Trophoblast cell (in vitro differentiated cells and primary cell): Measurements from ENCODE around the gene TXNL4B. TPM values are rescaled to one million over a fixed set of nuclear protein-coding genes. Genes with fewer than 3 reads are reported as not detected.

Experiments
- DNase-seq, 2 donors: peaks; one replicate each; pipeline ENCODE4 v3.0.0-alpha.2; 2016
- H2AFZ ChIP-seq: 2 replicates; pipeline ENCODE4 v1.6.1; 2013; ENCODE audit warnings: low read length, moderate library complexity, mild to moderate bottlenecking; ENCODE audit not compliant: insufficient read depth, poor library complexity
- H2AK5ac ChIP-seq: 2 replicates; pipeline ENCODE4 v1.6.1; 2013; ENCODE audit warnings: mild to moderate bottlenecking, low read length
- H2BK120ac ChIP-seq: 2 replicates; pipeline ENCODE4 v1.6.1; 2013; ENCODE audit warnings: low read length, mild to moderate bottlenecking, moderate library complexity; ENCODE audit not compliant: insufficient read depth, poor library complexity
- H2BK12ac ChIP-seq: 2 replicates; pipeline ENCODE4 v1.6.1; 2013; ENCODE audit warnings: mild to moderate bottlenecking, low read length, moderate library complexity
- H2BK5ac ChIP-seq: 2 replicates; pipeline ENCODE4 v1.6.1; 2013; ENCODE audit warnings: low read length, low read depth, moderate library complexity, mild to moderate bottlenecking; ENCODE audit not compliant: poor library complexity
- H3K14ac ChIP-seq: 2 replicates; pipeline ENCODE4 v1.6.1; 2013; ENCODE audit warnings: mild to moderate bottlenecking, low read length
- H3K18ac ChIP-seq: 2 replicates; pipeline ENCODE4 v1.6.1; 2013; ENCODE audit warnings: mild to moderate bottlenecking, low read length
- H3K23ac ChIP-seq: 2 replicates; pipeline ENCODE4 v1.6.1; 2013; ENCODE audit warnings: low read length
- H3K27ac ChIP-seq: 2 replicates; pipeline ENCODE4 v1.5.1; 2013; ENCODE audit warnings: low read depth, mild to moderate bottlenecking, inconsistent platforms, low read length, moderate library complexity
- H3K27me3 ChIP-seq: 2 replicates; pipeline ENCODE4 v1.6.1; 2013; ENCODE audit warnings: inconsistent platforms, mild to moderate bottlenecking, low read length, moderate library complexity; ENCODE audit not compliant: insufficient read depth
- H3K36me3 ChIP-seq, 2 experiments: 1 replicate in 1 of 2; 2 replicates in 1 of 2; pipeline ENCODE4 v1.6.1; 2013; ENCODE audit warnings: low read length in 2 of 2, mild to moderate bottlenecking in 2 of 2, moderate library complexity in 1 of 2; ENCODE audit not compliant: insufficient read depth in 2 of 2, control insufficient read depth in 1 of 2
- H3K4ac ChIP-seq: 2 replicates; pipeline ENCODE4 v1.6.1; 2013; ENCODE audit warnings: low read depth, mild to moderate bottlenecking, low read length, moderate library complexity
- H3K4me1 ChIP-seq, 2 experiments: 1 replicate in 1 of 2; 2 replicates in 1 of 2; pipeline ENCODE4 v1.6.1; 2013; ENCODE audit warnings: low read length in 2 of 2, mild to moderate bottlenecking in 2 of 2, moderate library complexity in 1 of 2; ENCODE audit not compliant: insufficient read depth in 2 of 2, control insufficient read depth in 1 of 2
- H3K4me2 ChIP-seq: 2 replicates; pipeline ENCODE4 v1.6.1; 2013; ENCODE audit warnings: inconsistent platforms, mild to moderate bottlenecking, low read length, moderate library complexity
- H3K4me3 ChIP-seq: 2 replicates; pipeline ENCODE4 v1.5.1; 2013; ENCODE audit warnings: mild to moderate bottlenecking, low read depth, low read length, inconsistent platforms
- H3K79me1 ChIP-seq: one replicate; pipeline ENCODE4 v1.6.1; 2013; ENCODE audit warnings: low read length
- H3K79me2 ChIP-seq: 2 replicates; pipeline ENCODE4 v1.6.1; 2013; ENCODE audit warnings: low read length, mild to moderate bottlenecking; ENCODE audit not compliant: control insufficient read depth, insufficient read depth, poor library complexity
- H3K9ac ChIP-seq: 2 replicates; pipeline ENCODE4 v1.6.1; 2013; ENCODE audit warnings: mild to moderate bottlenecking, low read length
- H3K9me3 ChIP-seq: 2 replicates; pipeline ENCODE4 v1.6.1; 2013; ENCODE audit warnings: low read depth, mild to moderate bottlenecking, control low read depth, inconsistent platforms, low read length; ENCODE audit not compliant: insufficient read depth
- H4K12ac ChIP-seq: 2 replicates; pipeline ENCODE4 v1.6.1; 2013; ENCODE audit warnings: low read depth, mild to moderate bottlenecking, low read length, moderate library complexity
- H4K8ac ChIP-seq: 2 replicates; pipeline ENCODE4 v1.6.1; 2013; ENCODE audit warnings: low read depth, mild to moderate bottlenecking, low read length, moderate library complexity
- H4K91ac ChIP-seq: one replicate; pipeline ENCODE4 v1.6.1; 2013; ENCODE audit warnings: low read depth, mild to moderate bottlenecking, low read length, moderate library complexity
- WGBS: extraction: QIAGEN DNeasy Blood & Tissue Kit; methylation state at CpG from one replicate; pipeline ENCODE4 v1.1.7; 2013; ENCODE audit warnings: missing lambda C conversion rate; ENCODE audit not compliant: insufficient read length, insufficient coverage; ENCODE audit errors: extremely low coverage; 5-methylcytosine and 5-hydroxymethylcytosine counted together
- polyA plus RNA-seq: library from polyadenylated mRNA; stranded (reverse); fragments of 200-250 nt; gene quantifications from 2 replicates; pipeline ENCODE4 v1.2.3, GENCODE V29; 2013

TXNL4B gene
- 6.4 and 6.8 TPM in 2 replicates for polyA plus RNA-seq

- Histone ChIP-seq H3K23ac (no peak within 1 kb of the TSS), H3K36me3 (peaks cover 18 to 31% of the 10 kb centered on the region in 2 experiments), H2BK120ac (peak within 1 kb of the TSS; percentile 50), H2BK5ac (peak within 1 kb of the TSS; percentile 45), H2BK12ac (no peak within 1 kb of the TSS), H3K4me3 (peak within 1 kb of the TSS; percentile 99), H4K8ac (peak within 1 kb of the TSS; percentile 87), H3K9ac (peak within 1 kb of the TSS; percentile 95), H3K27ac (peak within 1 kb of the TSS; percentile 67), H3K79me1 (peaks cover 7% of the 10 kb centered on the region), H3K4ac (peak within 1 kb of the TSS; percentile 86), H4K91ac (peak within 1 kb of the TSS; percentile 74), H3K18ac (peak within 1 kb of the TSS; percentile 66), H3K4me1 (peaks cover 0 to 3% of the 10 kb centered on the region in 2 experiments), H2AFZ (peak within 1 kb of the TSS; percentile 77), H3K4me2 (peak within 1 kb of the TSS; percentile 97), H3K27me3 (no peaks in the 10 kb centered on the region), H4K12ac (peak within 1 kb of the TSS; percentile 63), H3K14ac (peak within 1 kb of the TSS; percentile 71), H3K79me2 (peaks cover 8% of the 10 kb centered on the region), H2AK5ac (peak within 1 kb of the TSS; percentile 55), H3K9me3 (no peaks in the 10 kb centered on the region)
- peak; percentile 97 to 98 for DNase-seq
- no CpG with 5 or more reads among the region's 43 CpGs for WGBS
Measured at GRCh38 chr16:72093448-72094265, at the start of gene TXNL4B, which contains the start of gene DHX38. Gene TXNL4B, minus strand, starts transcription at chr16:72093620. Its CDS starts 2,871 bp downstream, at chr16:72090749. Gene DHX38, plus strand, starts transcription at chr16:72093847. Its CDS starts 2,311 bp downstream, at chr16:72096158.

DNA sequence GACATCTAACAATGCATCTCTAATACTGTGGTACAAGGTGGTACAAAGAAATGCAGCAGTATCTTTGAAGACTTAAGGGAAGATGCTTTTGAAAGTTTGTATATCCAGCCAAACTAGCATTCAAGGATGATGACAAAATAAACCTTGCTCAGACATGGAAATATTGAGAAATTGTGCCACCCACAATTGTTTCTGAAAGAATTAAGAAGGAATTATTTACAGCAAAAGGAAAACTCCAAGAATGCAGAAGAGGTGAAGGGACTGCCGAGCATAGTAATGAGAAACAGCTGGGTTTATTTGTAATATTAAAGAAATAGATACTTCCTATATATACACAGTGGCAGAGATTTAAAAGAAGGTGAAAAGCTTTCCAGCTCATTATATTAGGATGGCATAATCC lies 49.1 kb upstream of the TXNL4B start:
- Histone ChIP-seq H3K23ac (no peak overlapping the region), H2AK5ac (no peak overlapping the region), H3K27me3 (no peaks in the 10 kb centered on the region), H3K18ac (no peak overlapping the region), H3K27ac (no peak overlapping the region), H2BK5ac (no peak overlapping the region), H3K4ac (no peak overlapping the region), H3K9me3 (no peaks in the 10 kb centered on the region), H3K79me2 (no peaks in the 10 kb centered on the region), H3K4me2 (no peak overlapping the region), H3K4me1 (no peaks in the 10 kb centered on the region), H3K14ac (no peak overlapping the region), H4K8ac (no peak overlapping the region), H3K4me3 (no peak overlapping the region), H3K9ac (no peak overlapping the region), H4K12ac (no peak overlapping the region), H3K36me3 (no peaks in the 10 kb centered on the region), H4K91ac (no peak overlapping the region), H2AFZ (no peak overlapping the region), H2BK120ac (no peak overlapping the region), H2BK12ac (no peak overlapping the region), H3K79me1 (no peaks in the 10 kb centered on the region)
- WGBS, result no CpG with 5 or more reads among the region's 1 CpG
- no peak for DNase-seq

DNA sequence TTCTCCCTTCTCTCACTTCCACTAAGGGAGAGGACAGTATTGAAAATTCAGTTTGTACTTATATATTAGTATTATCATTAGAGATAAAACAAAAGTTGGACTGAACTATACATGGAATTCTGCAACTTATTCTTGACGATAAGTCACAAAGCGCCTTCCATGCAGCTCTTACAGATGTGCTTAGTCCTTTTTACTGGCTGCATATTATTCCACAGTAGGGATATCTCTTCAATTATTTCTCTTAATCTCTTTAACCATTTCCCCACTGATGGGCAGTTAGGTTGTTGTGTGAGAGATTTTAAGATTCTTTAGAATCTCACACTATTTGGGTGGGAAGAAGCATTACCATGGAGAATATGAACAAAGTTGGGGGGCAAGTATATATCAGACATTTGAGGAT lies 46.5 kb upstream of the TXNL4B start:
- Histone ChIP-seq H3K36me3 (no peaks in the 10 kb centered on the region), H3K14ac (no peak overlapping the region), H3K9me3 (no peaks in the 10 kb centered on the region), H3K79me2 (no peaks in the 10 kb centered on the region), H2BK5ac (no peak overlapping the region), H4K8ac (no peak overlapping the region), H2BK120ac (no peak overlapping the region), H3K9ac (no peak overlapping the region), H4K12ac (no peak overlapping the region), H2AFZ (no peak overlapping the region), H3K4me2 (no peak overlapping the region), H3K4ac (no peak overlapping the region), H3K18ac (no peak overlapping the region), H2AK5ac (no peak overlapping the region), H3K4me3 (no peak overlapping the region), H3K23ac (no peak overlapping the region), H3K27me3 (no peaks in the 10 kb centered on the region), H3K4me1 (no peaks in the 10 kb centered on the region), H3K27ac (no peak overlapping the region), H4K91ac (no peak overlapping the region), H2BK12ac (no peak overlapping the region), H3K79me1 (no peaks in the 10 kb centered on the region)
- DNase-seq, result no peak
- WGBS, result no CpG with 5 or more reads among the region's 2 CpGs

- Histone ChIP-seq H3K79me2 (no peaks in the 10 kb centered on the region), H3K18ac (no peak overlapping the region), H2AFZ (no peak overlapping the region)
Measured at GRCh38 chr16:72138064-72138572, 44.7 kb upstream of the TXNL4B start.

More at GRCh38 chr16:72138064-72138572, 44.7 kb upstream of the TXNL4B start:
- no peak overlapping the region for H3K14ac ChIP-seq
- H4K12ac ChIP-seq, result no peak overlapping the region
- no peak overlapping the region for H2AK5ac ChIP-seq
- no peaks in the 10 kb centered on the region for H3K4me1 ChIP-seq
- DNase-seq, result no peak
- no peaks in the 10 kb centered on the region for H3K36me3 ChIP-seq
- no peak overlapping the region for H2BK120ac ChIP-seq
- no peak overlapping the region for H4K91ac ChIP-seq
- H3K79me1 ChIP-seq, result no peaks in the 10 kb centered on the region
- H3K27me3 ChIP-seq, result no peaks in the 10 kb centered on the region
- H3K4me2 ChIP-seq, result no peak overlapping the region
- WGBS, result no CpG with 5 or more reads among the region's 4 CpGs
- no peak overlapping the region for H2BK12ac ChIP-seq
- no peaks in the 10 kb centered on the region for H3K9me3 ChIP-seq
- no peak overlapping the region for H3K23ac ChIP-seq
- no peak overlapping the region for H3K4ac ChIP-seq
- H3K9ac ChIP-seq, result no peak overlapping the region
- H4K8ac ChIP-seq, result no peak overlapping the region
- no peak overlapping the region for H3K27ac ChIP-seq
- no peak overlapping the region for H2BK5ac ChIP-seq
- no peak overlapping the region for H3K4me3 ChIP-seq
